H9 (cell line): ENCODE data around the gene NGFR. TPM values are rescaled to one million over a fixed set of nuclear protein-coding genes. Genes with fewer than 3 reads are reported as not detected.

Experiments used
- DNase-seq: peaks from one replicate; pipeline ENCODE4 v3.0.0-alpha.2; 2017
- H2AFZ ChIP-seq: one replicate; pipeline ENCODE4 v1.6.1; 2013; ENCODE audit warnings: mild to moderate bottlenecking, low read length, control low read depth, moderate library complexity
- H2AK5ac ChIP-seq: 2 replicates; pipeline ENCODE4 v1.6.1; 2013; ENCODE audit warnings: low read length, control low read depth, mixed read lengths; ENCODE audit not compliant: insufficient read length
- H2BK120ac ChIP-seq: one replicate; pipeline ENCODE4 v1.6.1; 2013; ENCODE audit warnings: low read depth, mild to moderate bottlenecking, low read length, control low read depth, inconsistent platforms; ENCODE audit not compliant: poor library complexity, severe bottlenecking
- H2BK12ac ChIP-seq: 2 replicates; pipeline ENCODE4 v1.6.1; 2013; ENCODE audit warnings: low read length, control low read depth, mixed read lengths, low read depth; ENCODE audit not compliant: insufficient read length
- H2BK15ac ChIP-seq: 2 replicates; pipeline ENCODE4 v1.6.1; 2013; ENCODE audit warnings: low read depth, low read length, control low read depth
- H2BK20ac ChIP-seq: one replicate; pipeline ENCODE4 v1.6.1; 2013; ENCODE audit warnings: low read depth, mild to moderate bottlenecking, low read length, control low read depth, inconsistent platforms; ENCODE audit not compliant: poor library complexity, severe bottlenecking
- H2BK5ac ChIP-seq: 2 replicates; pipeline ENCODE4 v1.6.1; 2013; ENCODE audit warnings: low read length, control low read depth, mixed read lengths; ENCODE audit not compliant: insufficient read length
- H3K14ac ChIP-seq: 2 replicates; pipeline ENCODE4 v1.6.1; 2013; ENCODE audit warnings: low read length, control low read depth; ENCODE audit not compliant: insufficient read depth
- H3K18ac ChIP-seq: 2 replicates; pipeline ENCODE4 v1.6.1; 2013; ENCODE audit warnings: low read depth, mild to moderate bottlenecking, mixed read lengths, low read length, control low read depth; ENCODE audit not compliant: insufficient read length
- H3K23ac ChIP-seq: 2 replicates; pipeline ENCODE4 v1.6.1; 2013; ENCODE audit warnings: low read length, control low read depth, mixed read lengths, low read depth; ENCODE audit not compliant: insufficient read length
- H3K23me2 ChIP-seq: 2 replicates; pipeline ENCODE4 v1.6.1; 2013; ENCODE audit warnings: low read depth, mild to moderate bottlenecking, mixed read lengths, low read length, control low read depth; ENCODE audit not compliant: insufficient read length, poor library complexity, severe bottlenecking
- H3K27ac ChIP-seq: 2 replicates; pipeline ENCODE4 v1.5.1; 2013; ENCODE audit warnings: low read length, control low read depth, mixed read lengths, low read depth; ENCODE audit not compliant: insufficient read length
- H3K27me3 ChIP-seq: 2 replicates; pipeline ENCODE4 v1.6.1; 2013; ENCODE audit warnings: low read length, control low read depth, inconsistent platforms; ENCODE audit not compliant: insufficient read depth
- H3K4ac ChIP-seq: 2 replicates; pipeline ENCODE4 v1.6.1; 2013; ENCODE audit warnings: low read depth, mild to moderate bottlenecking, control low read depth, inconsistent platforms, low read length, moderate library complexity
- H3K4me1 ChIP-seq: 2 replicates; pipeline ENCODE4 v1.6.1; 2013; ENCODE audit warnings: low read length, control low read depth, inconsistent platforms; ENCODE audit not compliant: insufficient read depth
- H3K4me2 ChIP-seq: 2 replicates; pipeline ENCODE4 v1.6.1; 2013; ENCODE audit warnings: low read length, control low read depth, mixed read lengths; ENCODE audit not compliant: insufficient read length, insufficient read depth
- H3K56ac ChIP-seq: 2 replicates; pipeline ENCODE4 v1.6.1; 2013; ENCODE audit warnings: low read depth, mild to moderate bottlenecking, mixed read lengths, low read length, control low read depth; ENCODE audit not compliant: insufficient read length
- H3K79me1 ChIP-seq: 2 replicates; pipeline ENCODE4 v1.6.1; 2013; ENCODE audit warnings: low read depth, mild to moderate bottlenecking, moderate library complexity, low read length, control low read depth, inconsistent platforms; ENCODE audit not compliant: insufficient read depth, poor library complexity, severe bottlenecking
- H3K79me2 ChIP-seq: 2 replicates; pipeline ENCODE4 v1.6.1; 2013; ENCODE audit warnings: low read length, control low read depth, inconsistent platforms; ENCODE audit not compliant: insufficient read depth
- H3K9ac ChIP-seq: 2 replicates; pipeline ENCODE4 v1.6.1; 2013; ENCODE audit warnings: low read length, control low read depth, mixed read lengths; ENCODE audit not compliant: insufficient read length; ENCODE audit errors: extremely low read depth
- H3K9me3 ChIP-seq: one replicate; pipeline ENCODE4 v1.6.1; 2013; ENCODE audit warnings: low read depth, low read length, inconsistent platforms; ENCODE audit not compliant: control insufficient read depth
- H3T11ph ChIP-seq: one replicate; pipeline ENCODE4 v1.6.1; 2013; ENCODE audit warnings: mild to moderate bottlenecking, low read length, control low read depth, inconsistent platforms
- H4K20me1 ChIP-seq: one replicate; pipeline ENCODE4 v1.6.1; 2013; ENCODE audit not compliant: control insufficient read depth, insufficient read length, insufficient read depth
- H4K5ac ChIP-seq: 2 replicates; pipeline ENCODE4 v1.6.1; 2013; ENCODE audit warnings: low read depth, mild to moderate bottlenecking, mixed read lengths, low read length, control low read depth; ENCODE audit not compliant: insufficient read length
- H4K8ac ChIP-seq: replicated peaks from 2 replicates; pipeline ENCODE4 v1.6.1; 2013; ENCODE audit warnings: low read length, control low read depth, mixed read lengths, low read depth; ENCODE audit not compliant: insufficient read length
- H4K91ac ChIP-seq: 2 replicates; pipeline ENCODE4 v1.6.1; 2013; ENCODE audit warnings: low read depth, mild to moderate bottlenecking, moderate library complexity, mixed read lengths, low read length, control low read depth; ENCODE audit not compliant: insufficient read length
- H3K27ac Mint-ChIP-seq, 3 experiments: 2 replicates in 2 of 3; 3 replicates in 1 of 3; pipeline ENCODE4 v1.8.0; 2020 to 2021; ENCODE audit warnings: mixed read lengths in 3 of 3, mild to moderate bottlenecking in 1 of 3, moderate library complexity in 1 of 3
- H3K27me3 Mint-ChIP-seq: 2 replicates; pipeline ENCODE4 v1.8.0; 2021; ENCODE audit warnings: low read depth, mild to moderate bottlenecking, moderate library complexity, mixed read lengths
- H3K36me3 Mint-ChIP-seq, 3 experiments: 2 replicates in 2 of 3; 3 replicates in 1 of 3; pipeline ENCODE4 v1.8.0; 2020 to 2021; ENCODE audit warnings: low read depth in 3 of 3, mixed read lengths in 3 of 3; ENCODE audit not compliant: insufficient read depth in 1 of 3
- H3K4me1 Mint-ChIP-seq, 2 experiments: 2 replicates each; pipeline ENCODE4 v1.8.0; 2020; ENCODE audit warnings: mixed read lengths in 2 of 2
- H3K4me3 Mint-ChIP-seq, 2 experiments: 2 replicates in 1 of 2; 3 replicates in 1 of 2; pipeline ENCODE4 v1.8.0; 2020 to 2021; ENCODE audit warnings: mild to moderate bottlenecking in 2 of 2, mixed read lengths in 2 of 2, moderate library complexity in 1 of 2
- H3K9me3 Mint-ChIP-seq, 2 experiments: 2 replicates in 1 of 2; 3 replicates in 1 of 2; pipeline ENCODE4 v1.8.0; 2020; ENCODE audit warnings: mild to moderate bottlenecking in 2 of 2, mixed read lengths in 2 of 2, moderate library complexity in 1 of 2
- CTCF ChIP-seq: fragments of 200-600 bp; sonication (generic); conservative IDR thresholded peaks from 3 replicates; pipeline ENCODE4 v1.8.0; 2021; ENCODE audit warnings: antibody characterized with exemption, mild to moderate bottlenecking
- WGBS: extraction: QIAGEN DNeasy Blood & Tissue Kit; methylation state at CpG from one replicate; pipeline ENCODE4 v1.1.7; 2013; ENCODE audit warnings: missing lambda C conversion rate, low lambda C conversion rate, mixed read lengths; ENCODE audit not compliant: insufficient read length; ENCODE audit errors: extremely low coverage; 5-methylcytosine and 5-hydroxymethylcytosine counted together
- total RNA-seq: library from RNA; stranded (reverse); gene quantifications from 2 replicates; pipeline ENCODE4 v1.2.1, GENCODE V29; 2021

The NGFR gene
- total RNA-seq, 1 experiment from 2014 or later = 9.6 TPM

- no peak overlapping the region for H3K4me3 Mint-ChIP-seq
- Histone ChIP-seq H3K56ac (no peak overlapping the region), H4K8ac (no peak overlapping the region), H2BK15ac (no peak overlapping the region), H3K9me3 (no peaks in the 10 kb centered on the region), H4K5ac (no peak overlapping the region), H4K20me1 (no peaks in the 10 kb centered on the region), H3K23me2 (no peaks in the 10 kb centered on the region), H3K14ac (no peak overlapping the region), H2BK120ac (no peak overlapping the region), H3K4me1 (no peaks in the 10 kb centered on the region), H3K27me3 (no peaks in the 10 kb centered on the region), H3K9ac (no peak overlapping the region), H3K79me1 (no peaks in the 10 kb centered on the region), H3K23ac (no peak overlapping the region), H3K27ac (no peak overlapping the region), H3K79me2 (no peaks in the 10 kb centered on the region), H3K4ac (no peak overlapping the region), H4K91ac (no peak overlapping the region), H3K18ac (no peak overlapping the region), H2AK5ac (no peak overlapping the region), H2BK5ac (no peak overlapping the region), H2BK20ac (no peak overlapping the region), H2BK12ac (no peak overlapping the region), H2AFZ (no peak overlapping the region), H3T11ph (no peak overlapping the region), H3K4me2 (no peak overlapping the region)
- H3K9me3 Mint-ChIP-seq = no peaks in the 10 kb centered on the region
- no peak overlapping the region for H3K27ac Mint-ChIP-seq
- H3K36me3 Mint-ChIP-seq = no peaks in the 10 kb centered on the region
- no peak for DNase-seq
- H3K4me1 Mint-ChIP-seq = peaks cover 11 to 12% of the 10 kb centered on the region in 2 experiments
- no CpG with 5 or more reads among the region's 7 CpGs for WGBS
- TF ChIP-seq CTCF = no peak
- H3K27me3 Mint-ChIP-seq = peaks cover 34% of the 10 kb centered on the region
Observed at GRCh38 chr17:49445591-49445990, 49.5 kb upstream of the NGFR start.
